ENCODE measurements around the gene ISY1.
"Not testable (repeated sequence)": the region's sequence is repeated elsewhere in the genome, so short reads cannot be mapped to it uniquely, and the experiment has no call there.

The ISY1 gene

DNA sequence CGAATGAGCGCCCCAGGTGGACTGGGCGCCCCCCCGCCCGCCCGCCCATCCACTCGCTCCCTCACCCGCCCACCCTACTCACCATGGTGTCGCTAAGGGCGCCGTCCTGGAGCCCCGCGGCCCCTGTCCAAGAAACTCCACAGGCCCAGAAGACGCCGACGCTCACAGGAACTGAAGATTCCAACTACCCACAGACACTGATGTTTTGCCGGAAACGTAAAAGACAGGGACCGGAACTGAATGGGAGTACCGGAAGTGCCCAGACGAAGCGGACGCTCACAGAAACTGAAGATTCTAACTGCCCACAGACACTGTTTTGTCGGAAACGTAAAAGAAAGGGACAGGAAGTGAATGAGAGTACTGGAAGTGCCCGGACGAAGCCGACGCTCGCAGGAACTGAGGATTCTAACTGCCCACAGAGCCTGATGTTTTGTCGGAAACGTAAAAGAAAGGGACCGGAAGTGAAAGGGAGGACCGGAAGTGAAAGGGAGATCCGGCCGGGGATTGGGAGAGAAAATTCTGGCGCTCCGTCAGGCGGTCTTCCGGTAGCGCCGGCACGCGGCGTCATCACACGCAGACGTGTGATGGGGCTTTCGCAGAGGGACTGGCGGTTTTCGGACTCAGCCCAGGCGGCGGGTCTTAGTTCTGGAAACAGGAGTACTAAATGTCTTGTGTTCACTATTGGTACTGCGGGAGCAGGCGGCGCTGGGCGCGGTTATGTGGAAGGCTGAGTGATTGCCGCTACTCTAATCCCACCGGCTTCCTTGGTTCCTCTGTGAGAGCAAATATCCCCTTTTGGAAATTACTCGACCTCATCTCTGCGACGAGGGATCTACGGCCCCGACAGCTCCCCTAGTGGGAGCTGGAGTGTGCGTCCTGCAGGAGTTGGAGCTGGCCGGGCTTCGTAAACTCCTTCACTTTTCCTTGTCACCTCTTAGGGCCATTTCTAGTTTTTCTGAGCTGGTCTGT lies at the start of gene ISY1:
TSS of gene ISY1 (minus strand) at position 173 of the 969 bp plus-strand sequence. CDS start at position 85, 88 bp downstream.
- peak; percentile 94 for DNase-seq

DNA sequence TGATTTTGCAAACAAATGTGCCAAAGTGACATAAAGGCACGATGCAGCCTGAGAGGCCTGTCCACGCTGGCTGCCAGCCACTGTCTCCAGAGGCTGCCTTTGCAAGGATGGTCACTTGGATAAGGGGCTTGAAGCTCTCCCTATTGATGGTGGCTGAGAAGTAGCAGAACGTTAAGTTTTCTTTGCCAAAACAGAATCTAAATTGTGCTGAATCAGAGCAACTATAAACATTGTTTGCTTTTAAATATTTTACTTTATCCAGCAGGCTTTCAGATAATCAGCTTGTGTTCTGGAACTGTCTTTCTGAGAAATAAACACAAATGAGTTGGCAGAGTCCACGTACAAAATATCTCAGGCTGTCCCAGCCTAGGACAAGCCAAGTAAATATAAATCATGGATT lies 46.6 kb upstream of the ISY1 start:
- DNase-seq = no peak

DNA sequence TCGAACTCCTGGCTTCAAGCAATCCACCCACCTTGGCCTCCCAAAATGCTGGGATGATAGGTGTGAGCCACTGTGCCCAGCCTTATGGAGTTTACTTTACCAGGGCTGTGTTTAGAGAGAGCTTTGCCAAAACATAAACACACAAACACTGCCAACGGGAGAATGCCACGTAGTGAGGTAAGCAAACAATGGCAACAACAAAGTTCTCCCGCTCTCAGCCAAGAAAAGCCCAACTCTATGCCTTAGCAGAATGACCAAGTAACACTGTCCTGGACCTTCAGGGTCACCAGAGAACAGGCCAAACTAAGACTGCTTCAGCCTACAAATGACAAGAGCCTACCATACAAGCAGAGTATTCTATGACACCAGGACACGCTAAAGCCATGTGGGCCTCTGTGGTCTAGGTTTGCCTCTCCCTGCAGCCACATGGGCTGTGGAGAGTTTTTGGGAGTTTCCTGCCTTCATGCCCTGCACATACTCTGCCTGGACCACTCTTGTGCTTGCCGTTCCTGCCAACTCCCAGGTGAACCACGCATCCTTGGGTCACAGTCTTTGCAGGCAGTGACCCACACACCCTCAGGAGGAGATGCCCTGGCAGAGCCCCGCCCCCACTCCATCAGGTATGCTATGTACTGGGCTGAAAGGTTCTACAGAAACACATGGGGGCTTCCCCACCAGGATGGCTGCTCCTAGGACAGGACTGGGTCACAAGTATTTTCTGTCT lies 44.4 kb upstream of the ISY1 start:
- no peak for DNase-seq

DNA sequence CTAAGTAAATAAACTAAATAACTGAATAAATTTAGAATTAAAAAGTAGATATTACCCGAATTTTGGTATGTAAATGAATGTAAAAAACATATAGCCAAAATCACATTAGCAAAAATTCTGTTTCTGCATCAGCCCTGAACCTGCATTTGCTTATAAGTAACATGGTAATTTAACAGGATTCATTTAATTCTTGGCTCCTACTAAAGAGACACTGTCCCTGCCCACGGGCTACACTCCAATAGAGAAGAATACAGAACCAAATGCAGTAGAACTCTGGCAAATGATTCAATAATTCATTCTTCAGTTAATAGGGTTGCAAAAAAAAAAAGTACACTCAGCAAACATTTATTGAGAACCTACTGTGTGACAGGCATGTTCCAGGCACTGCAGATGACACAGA lies 43.6 kb upstream of the ISY1 start:
- no peak for DNase-seq

DNA sequence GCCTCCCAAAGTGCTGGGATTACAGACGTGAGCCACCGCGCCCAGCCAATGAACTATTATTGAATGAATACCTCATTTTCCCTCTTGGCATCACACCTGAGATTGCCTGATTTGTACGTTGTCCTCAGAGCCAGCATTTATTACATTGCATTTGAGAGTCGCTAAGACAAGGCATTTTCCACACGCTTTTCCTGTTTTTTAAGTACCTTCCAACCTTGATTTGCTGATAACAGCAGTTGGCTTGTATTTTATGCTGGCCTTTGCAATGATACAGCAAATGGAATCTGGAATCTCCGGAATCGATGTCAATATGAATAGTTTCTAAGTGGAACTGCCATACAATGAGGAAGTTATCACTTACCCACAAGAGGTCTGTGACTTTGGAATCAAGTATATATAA lies 38.5 kb upstream of the ISY1 start:
- no peak for DNase-seq

DNA sequence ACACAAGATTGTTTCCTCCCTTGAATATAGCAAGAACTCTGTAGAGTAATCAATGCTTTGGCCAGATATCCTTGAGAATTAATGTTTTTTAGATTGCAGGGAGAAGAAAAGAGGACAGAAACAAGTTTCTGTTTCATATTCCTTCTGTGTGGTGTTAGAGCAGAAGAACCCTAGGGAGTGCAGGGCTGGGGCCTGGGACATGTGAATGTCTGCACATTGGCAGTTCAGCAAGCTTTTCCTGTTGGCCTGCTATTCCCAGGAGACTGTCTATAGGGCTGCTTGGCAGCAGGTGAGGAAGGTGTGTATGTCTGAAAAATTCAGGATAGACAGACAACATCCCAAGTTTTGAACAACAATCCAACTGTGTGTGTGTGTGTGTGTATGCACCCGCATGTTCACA lies 36.5 kb upstream of the ISY1 start:
- DNase-seq = no peak

DNA sequence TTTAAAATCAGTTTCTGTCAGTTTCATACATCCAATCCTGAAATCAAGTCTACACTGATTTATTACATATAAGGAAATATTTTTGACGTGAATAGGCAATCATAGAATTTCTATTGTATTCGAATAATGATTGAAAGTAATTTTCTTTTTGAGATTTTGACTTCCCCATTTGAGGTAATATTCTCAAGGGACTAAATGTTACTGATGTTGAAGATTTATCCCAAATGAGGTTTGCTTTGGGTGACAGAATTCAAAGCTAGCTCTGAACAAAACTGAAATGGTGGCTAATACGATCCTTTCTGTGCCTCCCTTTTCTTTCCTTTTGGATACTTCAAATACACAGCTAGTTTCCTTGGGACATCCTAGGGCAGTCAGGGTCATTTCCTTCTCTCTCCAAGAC lies 35.7 kb upstream of the ISY1 start:
- no peak for DNase-seq

DNA sequence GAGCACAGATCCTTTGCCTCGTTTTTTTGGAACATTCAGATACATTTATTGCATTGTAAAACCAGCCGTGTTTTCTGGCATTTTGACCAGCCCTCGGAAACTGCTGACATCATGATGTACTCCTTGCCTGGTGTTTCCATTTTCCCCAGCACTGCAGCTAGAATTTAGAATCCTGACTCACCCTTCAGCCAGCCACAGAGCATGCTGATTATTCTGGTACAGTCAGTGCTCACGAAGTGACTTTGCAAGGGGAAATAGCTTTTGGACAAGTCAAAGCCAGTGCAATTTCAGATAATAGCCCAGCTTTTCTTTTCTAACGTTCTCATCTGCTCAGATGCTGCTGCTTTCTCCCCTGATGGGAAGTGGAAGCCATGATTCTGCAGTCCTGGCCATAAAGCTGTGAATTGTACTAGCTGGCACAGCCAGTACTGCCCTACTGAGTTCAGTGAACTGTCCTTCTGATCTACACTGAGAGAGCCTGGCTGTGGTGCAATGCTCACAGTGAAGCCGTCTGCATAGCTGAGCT lies 34.9 kb upstream of the ISY1 start:
- DNase-seq = peak; percentile 72

DNA sequence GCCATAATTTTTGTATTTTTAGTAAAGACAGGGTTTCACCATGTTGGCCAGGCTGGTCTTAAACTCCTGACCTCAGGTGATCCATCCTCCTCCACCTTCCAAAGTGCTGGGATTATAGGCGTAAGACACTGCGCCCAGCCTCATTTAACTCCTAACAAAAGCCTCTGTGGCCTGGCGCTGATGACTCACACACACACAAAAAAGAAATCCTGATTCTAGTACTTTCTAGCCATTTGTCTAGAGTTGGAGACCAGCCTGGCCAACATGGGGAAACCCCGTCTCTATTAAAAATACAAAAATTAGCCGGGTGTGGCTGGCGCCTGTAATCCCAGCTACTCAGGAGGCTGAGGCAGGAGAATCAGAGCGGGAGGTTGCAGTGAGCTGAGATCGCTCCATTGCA lies 28.9 kb upstream of the ISY1 start:
- not testable (repeated sequence) for DNase-seq

DNA sequence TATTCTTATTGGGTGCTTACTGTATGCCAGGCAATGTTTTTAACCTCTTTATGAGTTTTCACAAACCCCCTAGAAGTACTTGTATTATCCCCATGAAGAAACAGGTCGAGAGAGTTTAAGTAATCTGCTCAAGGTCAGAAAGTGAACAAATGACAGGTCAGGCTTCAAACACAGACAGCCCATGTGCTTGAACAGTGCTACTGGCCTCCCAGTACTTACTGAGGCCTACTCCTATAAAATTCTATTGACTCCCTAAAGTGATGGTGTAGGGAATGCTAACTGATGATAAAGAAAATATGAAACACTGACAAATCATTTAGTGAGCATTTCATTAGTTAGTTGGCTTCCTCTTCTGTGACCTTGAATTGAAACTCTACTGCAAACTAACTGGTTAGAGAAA lies 27.0 kb upstream of the ISY1 start:
- DNase-seq = no peak

DNA sequence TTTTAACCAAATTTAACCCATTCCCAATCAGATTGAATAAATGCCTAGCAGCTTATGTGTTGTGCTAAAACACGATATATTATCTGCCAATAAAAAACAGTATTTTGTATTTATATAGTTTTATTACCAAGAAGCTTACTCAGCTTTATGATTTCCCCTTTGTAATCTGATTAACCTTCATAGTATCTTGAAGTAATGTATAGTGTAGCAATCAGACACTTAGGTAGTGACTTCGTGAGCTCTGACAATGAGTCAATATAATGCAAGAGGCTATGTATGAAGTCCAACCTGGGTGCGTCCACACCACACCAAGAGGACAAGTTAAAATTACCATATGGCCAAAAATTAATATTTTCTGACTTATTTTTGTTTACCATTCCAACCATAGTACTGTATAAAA lies 24.9 kb upstream of the ISY1 start:
- no peak for DNase-seq

DNA sequence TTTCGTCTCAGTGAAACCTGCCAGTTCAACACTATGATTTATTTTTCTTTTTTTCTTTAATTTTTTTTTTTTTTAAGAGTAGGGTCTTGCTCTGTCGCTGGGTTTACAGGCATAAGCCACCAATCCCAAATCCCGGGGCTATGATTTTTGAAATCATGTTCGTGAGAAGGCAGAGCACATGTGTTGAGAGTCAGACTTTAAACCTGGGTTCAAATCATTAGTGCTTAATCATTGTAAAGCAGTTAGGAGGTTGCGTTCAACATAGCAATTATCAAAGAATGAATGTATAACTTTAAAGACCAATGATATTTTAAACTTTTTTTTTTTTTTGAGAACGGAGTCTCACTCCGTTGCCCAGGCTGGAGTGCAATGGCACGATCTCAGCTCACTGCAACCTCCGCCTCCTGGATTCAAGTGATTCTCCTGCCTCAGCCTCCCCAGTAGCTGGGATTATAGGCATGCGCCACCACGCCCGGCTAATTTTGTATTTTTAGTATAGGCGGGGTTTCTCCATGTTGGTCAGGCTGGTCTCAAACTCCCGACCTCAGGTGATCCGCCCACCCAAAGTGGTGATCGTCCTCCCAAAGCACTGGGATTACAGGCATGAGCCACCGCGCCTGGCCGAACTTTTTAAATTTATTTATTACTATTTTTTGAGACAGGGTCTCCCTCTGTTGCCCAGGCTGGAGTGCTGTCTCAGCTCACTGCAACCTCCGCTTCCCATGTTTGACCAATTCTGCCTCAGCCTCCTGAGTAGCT lies 24.1 kb upstream of the ISY1 start:
- not testable (repeated sequence) for DNase-seq

DNA sequence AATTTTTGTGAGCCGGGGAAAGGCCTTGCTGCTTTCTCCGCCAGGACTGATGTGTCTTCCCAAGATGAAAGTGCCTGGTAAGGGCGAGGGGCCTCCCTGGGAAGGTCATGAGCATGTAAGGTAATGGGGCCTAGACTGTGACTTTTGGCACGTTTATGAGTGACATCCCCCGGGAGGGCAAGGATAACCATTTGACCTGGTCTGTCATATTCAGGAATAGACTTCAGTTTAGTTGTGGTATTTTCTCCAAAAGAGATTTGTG lies 23.5 kb upstream of the ISY1 start:
- no peak for DNase-seq

DNA sequence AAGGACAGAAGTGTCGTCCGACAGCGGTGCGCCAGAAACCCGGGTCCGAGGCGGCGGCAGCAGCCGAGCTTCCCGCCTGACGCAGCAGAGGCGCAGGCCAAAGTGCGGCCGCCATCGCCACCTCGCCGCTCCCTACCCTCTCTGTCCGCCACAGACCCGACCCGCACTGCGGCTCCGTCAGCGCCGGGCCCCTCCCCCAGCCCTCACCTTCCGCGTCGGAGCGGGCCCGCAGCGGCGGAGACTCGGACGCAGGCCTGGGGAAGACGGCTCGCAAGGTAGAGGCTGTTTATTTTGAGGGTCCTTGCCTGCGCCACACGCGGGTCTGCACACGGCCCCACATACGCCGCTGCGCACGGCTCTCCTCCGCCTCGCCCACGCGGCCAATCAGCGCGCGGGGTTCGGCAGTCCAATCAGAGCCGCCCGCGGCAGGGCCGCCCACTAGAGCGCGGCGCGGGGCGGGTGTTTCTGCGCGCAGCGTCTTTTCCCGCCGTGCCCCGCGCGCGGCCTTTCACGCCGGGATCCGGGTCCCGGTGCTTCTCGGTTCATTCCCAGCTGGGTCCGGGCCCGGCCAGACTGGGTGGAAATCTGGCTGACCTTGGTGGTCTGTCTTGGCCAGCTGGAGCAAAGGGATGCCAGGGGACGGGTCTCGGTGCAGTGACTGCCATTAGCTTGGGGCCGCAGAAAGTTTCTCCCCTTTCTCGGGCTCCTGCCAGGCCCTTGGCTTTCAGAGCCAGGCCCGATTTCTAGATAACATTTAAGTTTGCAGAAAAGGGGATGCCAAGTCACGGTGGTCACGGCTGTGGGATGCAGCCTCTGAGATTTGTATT lies 22.9 kb upstream of the ISY1 start, which contains the start of gene CNBP:
TSS of gene CNBP (minus strand) at position 328 of the 827 bp plus-strand sequence. CDS start 12,139 bp downstream, outside the sequence.
- DNase-seq = peak; percentile 96

DNA sequence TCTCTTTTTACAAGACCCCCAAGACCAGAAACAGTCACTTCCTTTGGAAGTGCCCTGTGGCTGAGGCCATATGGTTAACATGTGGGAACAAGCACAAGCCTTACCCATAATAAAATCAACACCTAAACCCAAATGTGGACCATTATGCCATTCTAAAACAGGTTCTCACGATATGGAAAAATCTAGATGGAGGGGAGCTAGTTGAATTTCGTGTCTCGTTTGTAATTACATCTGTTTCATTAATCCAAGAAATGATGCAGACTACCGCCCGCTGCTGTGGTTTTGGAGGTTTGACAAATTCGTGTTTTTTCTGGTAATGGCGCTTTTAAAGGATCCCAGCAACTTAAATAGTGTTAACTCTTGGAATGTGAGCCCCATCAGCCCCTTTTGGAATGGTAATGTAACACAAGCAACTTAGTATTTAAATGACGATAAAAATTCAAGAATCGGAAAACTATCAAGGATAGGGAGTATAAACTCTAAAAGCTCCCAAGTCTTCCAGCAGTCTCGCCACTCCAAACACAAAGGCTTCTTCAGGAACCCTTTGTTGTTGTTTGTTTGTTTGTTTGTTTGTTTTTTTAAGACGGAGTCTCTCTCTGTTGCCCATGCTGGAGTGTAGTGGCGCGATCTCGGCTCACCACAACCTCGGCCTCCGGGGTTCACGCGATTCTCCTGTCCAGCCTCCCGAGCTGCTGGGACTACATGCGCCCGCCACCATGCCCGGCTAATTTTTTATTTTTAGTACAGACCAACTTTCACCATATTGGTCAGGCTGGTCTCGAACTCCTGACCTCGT lies 21.7 kb upstream of the ISY1 start:
- DNase-seq = no peak

DNA sequence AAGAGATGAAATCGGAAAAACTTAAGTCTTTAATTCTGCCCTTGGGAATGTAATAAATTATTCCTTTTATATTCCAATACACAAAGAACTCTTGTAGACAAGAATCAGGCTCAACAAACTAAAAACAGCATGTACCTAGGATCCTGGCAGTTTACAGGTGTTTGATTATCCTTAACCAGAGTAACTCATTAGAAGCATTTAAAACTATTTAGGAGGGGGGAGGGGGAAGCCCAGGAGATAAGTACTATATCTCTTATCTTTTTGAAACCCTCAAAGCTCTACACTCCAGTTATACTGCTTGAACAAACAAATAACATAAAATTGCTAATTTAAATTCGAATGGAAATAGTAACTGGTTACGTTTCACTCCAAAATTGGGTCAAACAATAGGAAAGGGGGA lies 21.0 kb upstream of the ISY1 start:
- DNase-seq = no peak

DNA sequence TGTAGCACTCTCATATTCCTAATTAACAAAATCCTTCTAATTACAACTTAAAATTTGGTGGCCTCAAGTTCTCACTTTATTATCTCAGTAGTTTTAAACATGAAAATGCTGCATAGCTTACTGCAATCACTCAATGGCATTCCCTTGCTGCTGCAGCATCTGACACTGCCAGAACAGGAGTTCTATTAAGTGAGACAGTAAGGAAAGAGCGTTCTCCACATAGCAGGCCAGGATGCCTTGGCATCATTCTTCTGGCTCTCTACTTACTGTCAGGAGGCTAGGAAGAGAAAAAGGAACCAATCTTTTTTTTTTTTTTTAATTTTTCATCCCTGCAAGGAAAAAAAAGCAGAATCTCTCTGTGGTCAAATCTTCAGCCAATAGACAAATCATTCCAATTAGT lies 19.6 kb upstream of the ISY1 start:
- no peak for DNase-seq

DNA sequence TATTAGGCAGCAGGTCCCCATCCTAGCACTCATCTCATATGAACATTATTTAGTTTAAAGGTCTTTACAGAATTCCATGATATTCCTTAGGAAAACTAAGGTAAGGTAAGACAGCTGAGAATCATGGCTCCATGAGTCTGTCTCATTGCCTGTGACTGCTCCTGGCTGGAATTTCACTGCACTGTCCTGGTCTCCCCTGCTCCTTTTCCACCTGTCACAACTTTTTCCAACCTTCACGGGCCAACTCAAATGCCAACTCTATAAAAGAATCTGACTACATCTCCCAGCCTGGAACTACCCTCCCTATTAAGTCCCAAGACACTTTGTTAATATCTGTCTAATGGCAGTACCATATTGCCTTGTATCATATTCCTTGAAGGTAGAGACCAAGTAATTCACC lies 15.2 kb upstream of the ISY1 start:
- DNase-seq = no peak

DNA sequence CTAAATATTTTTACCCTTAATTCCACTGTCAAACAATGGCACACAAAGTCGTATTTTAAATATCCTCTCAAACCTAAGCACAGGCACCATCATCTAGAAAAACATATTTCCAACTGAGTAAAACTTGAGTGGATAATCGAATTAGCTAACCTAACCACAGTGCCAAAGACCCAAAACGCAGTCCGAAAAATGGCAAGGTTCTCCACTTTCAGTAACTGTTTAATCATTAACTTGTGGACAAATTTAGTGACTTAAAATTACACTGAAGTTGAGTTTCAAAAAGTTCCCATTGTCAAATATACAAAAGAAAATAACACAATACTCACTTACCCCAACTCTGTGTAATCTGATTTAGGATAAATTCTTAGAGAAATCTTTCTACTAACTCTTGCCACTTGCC lies 12.9 kb upstream of the ISY1 start:
- DNase-seq = no peak

DNA sequence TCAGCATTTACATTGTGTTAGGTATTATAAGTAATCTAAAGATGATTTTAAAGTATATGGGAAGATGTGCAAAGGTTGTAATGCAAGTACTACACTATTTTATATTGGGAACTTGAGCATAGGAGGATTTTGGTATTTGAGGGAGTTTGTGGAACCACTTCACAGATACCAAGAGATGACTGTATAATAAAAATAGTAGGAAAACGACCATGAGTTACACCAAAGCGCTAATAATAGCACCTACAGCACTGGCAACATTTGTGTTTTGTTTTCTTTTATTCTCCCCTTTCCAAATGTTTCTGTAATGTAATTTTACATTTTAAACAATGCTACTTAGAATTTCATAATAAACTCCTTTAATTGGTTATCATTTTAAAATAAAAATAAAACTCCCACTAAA lies 12.3 kb upstream of the ISY1 start:
- DNase-seq = no peak

DNA sequence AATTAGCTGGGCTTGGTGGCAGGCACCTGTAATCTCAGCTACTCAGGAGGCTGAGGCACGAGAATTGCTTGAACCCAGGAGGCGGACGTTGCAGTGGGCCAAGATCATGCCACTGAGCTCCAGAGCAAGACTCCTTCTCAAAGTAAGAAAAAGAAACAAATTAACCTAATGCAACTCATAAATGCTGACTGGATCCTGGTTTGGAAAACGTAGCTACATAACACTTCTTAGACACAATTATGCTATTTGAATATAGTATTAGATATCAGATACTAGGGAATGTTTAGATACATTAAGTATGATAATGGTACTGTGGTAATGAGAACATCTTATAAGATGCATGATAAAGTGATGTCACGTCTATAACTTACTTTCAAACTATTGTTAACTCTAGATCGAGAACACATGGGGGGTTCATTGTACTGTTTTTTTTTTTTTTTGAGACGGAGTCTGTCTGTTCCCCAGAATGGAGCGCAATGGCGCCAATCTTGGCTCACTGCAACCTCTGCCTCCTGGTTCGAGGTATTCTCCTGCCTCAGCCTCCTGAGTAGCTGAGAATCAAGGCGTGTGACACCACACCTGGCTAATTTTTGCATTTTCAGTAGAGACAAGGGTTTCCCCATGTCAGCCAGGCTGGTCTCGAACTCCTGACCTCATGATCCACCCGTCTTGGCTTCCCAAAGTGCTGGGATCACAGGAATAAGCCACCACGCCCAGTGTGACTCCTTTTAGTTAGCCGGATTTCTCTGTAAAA lies 5.9 kb upstream of the ISY1 start:
- no peak for DNase-seq

All from right hindlimb (tissue), 1 donor.